Neutrophil (primary cell): Measurements from ENCODE around the gene SEPHS2.
"Not testable (repeated sequence)": the region's sequence is repeated elsewhere in the genome, so short reads cannot be mapped to it uniquely, and the experiment has no call there.

Experiments used
- H3K27ac ChIP-seq: fragments of 200-600 bp; sonication (generic); 2 replicates; pipeline ENCODE4 v1.5.1; 2016; ENCODE audit warnings: mild to moderate bottlenecking, moderate library complexity
- H3K27me3 ChIP-seq: fragments of 200-600 bp; sonication (generic); 2 replicates; pipeline ENCODE4 v1.6.0; 2016; ENCODE audit warnings: mild to moderate bottlenecking
- H3K36me3 ChIP-seq: fragments of 200-600 bp; sonication (generic); 2 replicates; pipeline ENCODE4 v1.5.1; 2017
- H3K4me1 ChIP-seq, 2 experiments: fragments of 200-600 bp in 1 of 2; sonication (generic) in 1 of 2; 1 replicate in 1 of 2; 2 replicates in 1 of 2; pipeline versions ENCODE4 v1.5.1 to v1.6.1; 2013 to 2016; ENCODE audit warnings: low read depth in 1 of 2, low read length in 1 of 2, mild to moderate bottlenecking in 1 of 2, moderate library complexity in 1 of 2; ENCODE audit not compliant: control insufficient read depth in 1 of 2, insufficient read depth in 1 of 2
- H3K4me3 ChIP-seq, 2 experiments: fragments of 200-600 bp in 1 of 2; sonication (generic) in 1 of 2; 1 replicate in 1 of 2; 2 replicates in 1 of 2; pipeline ENCODE4 v1.5.1; 2013 to 2016; ENCODE audit warnings: low read depth in 1 of 2, low read length in 1 of 2, mild to moderate bottlenecking in 1 of 2, moderate library complexity in 1 of 2
- H3K9me3 ChIP-seq: fragments of 200-600 bp; sonication (generic); 2 replicates; pipeline ENCODE4 v1.5.1; 2016
- CTCF ChIP-seq: fragments of 200-600 bp; sonication (generic); IDR thresholded peaks from 2 replicates; pipeline ENCODE4 v1.5.1; 2016; ENCODE audit warnings: antibody characterized with exemption

The SEPHS2 gene

DNA sequence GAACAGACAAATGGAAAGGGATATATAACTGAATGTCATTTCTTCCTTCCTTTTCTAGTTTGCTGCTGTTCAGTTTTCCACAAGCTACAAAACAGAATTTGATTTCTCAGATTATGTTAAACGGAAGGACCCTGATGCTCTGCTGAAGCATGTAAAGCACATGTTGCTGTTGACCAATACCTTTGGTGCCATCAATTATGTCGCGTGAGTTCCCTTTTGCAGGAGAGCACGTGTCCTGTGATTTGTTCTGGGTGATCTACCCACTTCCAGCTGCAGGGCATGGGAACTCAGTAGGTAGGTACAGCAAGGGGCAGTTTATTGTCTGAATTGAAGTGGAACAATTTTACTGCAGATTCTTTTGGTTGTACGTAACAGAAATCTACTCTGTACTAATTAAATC lies 35.7 kb upstream of the SEPHS2 start:
- H3K4me3 ChIP-seq: no peak overlapping the region
- TF ChIP-seq CTCF: no peak
- peaks cover 95% of the 10 kb centered on the region for H3K36me3 ChIP-seq
- H3K4me1 ChIP-seq: no peaks in the 10 kb centered on the region
- no peak overlapping the region for H3K27ac ChIP-seq
- no peaks in the 10 kb centered on the region for H3K9me3 ChIP-seq
- H3K27me3 ChIP-seq: no peaks in the 10 kb centered on the region

GRCh38 chr16:30478766-30479478 lies 33.2 kb upstream of the SEPHS2 start:
- H3K27ac ChIP-seq: peak overlapping the region; percentile 2
- no peak overlapping the region for H3K4me3 ChIP-seq
- no peaks in the 10 kb centered on the region for H3K9me3 ChIP-seq
- H3K36me3 ChIP-seq: peaks cover 94% of the 10 kb centered on the region
- peaks cover 13% of the 10 kb centered on the region in 2 experiments for H3K4me1 ChIP-seq
- no peaks in the 10 kb centered on the region for H3K27me3 ChIP-seq
- TF ChIP-seq CTCF: no peak

DNA sequence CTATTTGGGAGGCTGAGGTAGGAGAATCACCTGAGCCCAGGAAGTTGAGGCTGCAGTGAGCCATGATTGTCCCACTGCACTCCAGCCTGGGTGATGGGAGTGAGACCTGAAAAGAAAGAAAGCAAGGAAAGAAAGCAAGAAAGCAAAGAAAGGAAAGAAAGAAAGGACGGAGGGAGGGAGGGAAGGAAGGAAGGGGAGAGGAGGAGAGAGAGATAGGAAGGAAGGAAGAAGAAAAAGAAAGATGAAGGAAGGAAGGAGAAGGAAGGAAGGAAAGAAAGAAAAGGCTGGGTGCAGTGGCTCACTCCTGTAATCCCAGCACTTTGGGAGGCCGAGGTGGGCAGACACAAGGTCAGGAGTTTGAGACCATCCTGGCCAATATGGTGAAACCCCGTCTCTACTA lies 32.1 kb upstream of the SEPHS2 start:
- Histone ChIP-seq H3K4me1 (peaks cover 24 to 25% of the 10 kb centered on the region in 2 experiments), H3K36me3 (peaks cover 82% of the 10 kb centered on the region)
- H3K27me3 ChIP-seq, H3K9me3 ChIP-seq, H3K27ac ChIP-seq, H3K4me3 ChIP-seq: not testable (repeated sequence)

GRCh38 chr16:30476991-30477390 lies 31.3 kb upstream of the SEPHS2 start:
- Histone ChIP-seq H3K36me3 (peaks cover 75% of the 10 kb centered on the region), H3K4me3 (no peak overlapping the region), H3K4me1 (peaks cover 32% of the 10 kb centered on the region in 2 experiments), H3K9me3 (no peaks in the 10 kb centered on the region), H3K27me3 (no peaks in the 10 kb centered on the region), H3K27ac (no peak overlapping the region)
- TF ChIP-seq CTCF: no peak

DNA sequence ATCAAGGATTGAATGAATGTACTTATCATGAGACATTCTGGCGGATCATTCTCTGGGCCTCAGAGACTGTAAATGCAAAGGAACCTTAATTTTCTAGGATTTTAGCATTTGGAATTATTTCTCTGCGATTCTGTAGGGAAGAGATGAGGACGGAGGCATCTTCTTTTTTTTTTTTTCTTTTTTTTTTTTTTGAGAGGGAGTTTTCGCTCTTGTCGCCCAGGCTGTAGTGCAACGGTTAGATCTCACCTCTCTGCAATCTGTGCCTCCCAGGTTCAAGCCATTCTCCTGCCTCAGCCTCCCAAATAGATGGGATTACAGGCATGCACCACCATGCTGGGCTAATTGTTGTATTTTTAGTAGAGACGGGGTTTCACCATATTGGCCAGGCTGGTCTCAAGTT lies 29.0 kb upstream of the SEPHS2 start:
- Histone ChIP-seq H3K4me3 (peak overlapping the region; percentile 83 to 97), H3K36me3 (peaks cover 52% of the 10 kb centered on the region), H3K9me3 (no peaks in the 10 kb centered on the region), H3K27ac (peak overlapping the region; percentile 94), H3K27me3 (no peaks in the 10 kb centered on the region), H3K4me1 (peaks cover 55% of the 10 kb centered on the region in 2 experiments)
- TF ChIP-seq CTCF: no peak

- H3K4me3 ChIP-seq: peak overlapping the region; percentile 83 to 97
- H3K27ac ChIP-seq: peak overlapping the region; percentile 94
- H3K9me3 ChIP-seq: no peaks in the 10 kb centered on the region
- TF ChIP-seq CTCF: no peak
- peaks cover 61% of the 10 kb centered on the region in 2 experiments for H3K4me1 ChIP-seq
- peaks cover 45% of the 10 kb centered on the region for H3K36me3 ChIP-seq
- no peaks in the 10 kb centered on the region for H3K27me3 ChIP-seq
These were observed 28.4 kb upstream of the SEPHS2 start for GRCh38 chr16:30474074-30474452.
